ENCODE results near the gene ELK4.

- TF ChIP-seq CTCF (conservative IDR thresholded peaks at IDR 0.05; ENCODE audit: low read length) (no peak), EZH2phosphoT487 (IDR thresholded peaks at IDR 0.05; ENCODE audit: borderline replicate concordance) (no peak)
Measured at GRCh38 chr1:205656236-205656635, 24.4 kb upstream of the ELK4 start.
